ENCODE results near the gene LRRC49.

LRRC49 gene

GRCh38 chr15:70954733-70955132 is 62.1 kb downstream of the LRRC49 start:
- no peak for TF ChIP-seq CTCF (IDR thresholded peaks at IDR 0.05; ENCODE audit: extremely low read depth, missing control alignments)
- DNase-seq (ENCODE audit: low spot score), result no peak

GRCh38 chr15:70955151-70955550 is 62.5 kb downstream of the LRRC49 start:
- no peak for TF ChIP-seq CTCF (IDR thresholded peaks at IDR 0.05; ENCODE audit: extremely low read depth, missing control alignments)

GRCh38 chr15:70956201-70956995 is 63.8 kb downstream of the LRRC49 start:
- DNase-seq (ENCODE audit: low spot score), result no peak
- no peak for TF ChIP-seq CTCF (IDR thresholded peaks at IDR 0.05; ENCODE audit: extremely low read depth, missing control alignments)

More at GRCh38 chr15:70955151-70955550, 62.5 kb downstream of the LRRC49 start:
- no peak for DNase-seq (ENCODE audit: low spot score)

- TF ChIP-seq CTCF (IDR thresholded peaks at IDR 0.05; ENCODE audit: extremely low read depth, missing control alignments), result no peak
- no peak for DNase-seq (ENCODE audit: low spot score)
Measured at GRCh38 chr15:70962084-70962483, 69.5 kb downstream of the LRRC49 start.

- DNase-seq (ENCODE audit: low spot score), result no peak
- TF ChIP-seq CTCF (IDR thresholded peaks at IDR 0.05; ENCODE audit: extremely low read depth, missing control alignments), result no peak
Measured at GRCh38 chr15:70963199-70963598, 70.6 kb downstream of the LRRC49 start.

GRCh38 chr15:70964058-70964457 is 71.4 kb downstream of the LRRC49 start:
- DNase-seq (ENCODE audit: low spot score), result no peak
- no peak for TF ChIP-seq CTCF (IDR thresholded peaks at IDR 0.05; ENCODE audit: extremely low read depth, missing control alignments)

- TF ChIP-seq CTCF (IDR thresholded peaks at IDR 0.05; ENCODE audit: extremely low read depth, missing control alignments), result no peak
- no peak for DNase-seq (ENCODE audit: low spot score)
Measured at GRCh38 chr15:70964686-70965085, 72.1 kb downstream of the LRRC49 start.

All from GM20000 (cell line).